GM12875 (cell line): ENCODE measurements around the gene ELOB.

Experiments used
- H3K4me3 ChIP-seq: one replicate; pipeline ENCODE4 v1.5.1; 2011; ENCODE audit warnings: low read depth, low read length, control low read depth
- TF ChIP-seq, protein P1 (sequence below): IDR thresholded peaks from 2 replicates; pipeline ENCODE4 v1.5.1; 2011; ENCODE audit warnings: low read depth, mild to moderate bottlenecking, control low read depth, inconsistent platforms, low read length, moderate library complexity, borderline replicate concordance; ENCODE audit not compliant: insufficient read depth

ELOB gene

DNA sequence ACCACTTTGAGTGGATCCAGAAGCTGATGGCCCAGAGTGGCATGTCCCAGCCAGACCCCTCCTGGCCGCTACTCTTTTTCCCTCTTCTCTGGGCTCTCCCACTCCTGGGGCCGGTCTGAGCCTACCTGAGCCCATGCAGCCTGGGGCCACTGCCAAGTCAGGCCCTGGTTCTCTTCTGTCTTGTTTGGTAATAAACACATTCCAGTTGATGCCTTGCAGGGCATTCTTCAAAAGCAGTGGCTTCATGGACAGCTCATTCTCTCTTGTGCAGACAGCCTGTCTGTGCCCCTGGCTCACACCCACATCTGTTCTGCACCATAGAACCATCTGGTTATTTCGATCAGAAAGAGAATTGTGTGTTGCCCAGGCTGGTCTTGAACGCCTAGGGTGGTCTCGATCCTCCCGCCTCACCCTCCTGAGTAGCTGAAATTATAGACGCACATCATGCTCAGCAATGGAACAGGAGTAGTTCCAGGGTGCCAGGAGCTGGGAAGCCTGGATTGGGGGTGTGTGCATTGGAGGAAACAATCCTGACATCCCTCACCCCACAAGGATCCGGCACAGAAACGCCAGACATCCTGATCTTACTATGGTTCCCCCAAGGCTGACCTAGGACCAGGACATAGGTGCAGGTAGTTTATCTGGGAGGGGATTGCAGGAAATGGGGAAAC, 44.5 kb upstream of the ELOB start:
- TF ChIP-seq, protein P1, sequence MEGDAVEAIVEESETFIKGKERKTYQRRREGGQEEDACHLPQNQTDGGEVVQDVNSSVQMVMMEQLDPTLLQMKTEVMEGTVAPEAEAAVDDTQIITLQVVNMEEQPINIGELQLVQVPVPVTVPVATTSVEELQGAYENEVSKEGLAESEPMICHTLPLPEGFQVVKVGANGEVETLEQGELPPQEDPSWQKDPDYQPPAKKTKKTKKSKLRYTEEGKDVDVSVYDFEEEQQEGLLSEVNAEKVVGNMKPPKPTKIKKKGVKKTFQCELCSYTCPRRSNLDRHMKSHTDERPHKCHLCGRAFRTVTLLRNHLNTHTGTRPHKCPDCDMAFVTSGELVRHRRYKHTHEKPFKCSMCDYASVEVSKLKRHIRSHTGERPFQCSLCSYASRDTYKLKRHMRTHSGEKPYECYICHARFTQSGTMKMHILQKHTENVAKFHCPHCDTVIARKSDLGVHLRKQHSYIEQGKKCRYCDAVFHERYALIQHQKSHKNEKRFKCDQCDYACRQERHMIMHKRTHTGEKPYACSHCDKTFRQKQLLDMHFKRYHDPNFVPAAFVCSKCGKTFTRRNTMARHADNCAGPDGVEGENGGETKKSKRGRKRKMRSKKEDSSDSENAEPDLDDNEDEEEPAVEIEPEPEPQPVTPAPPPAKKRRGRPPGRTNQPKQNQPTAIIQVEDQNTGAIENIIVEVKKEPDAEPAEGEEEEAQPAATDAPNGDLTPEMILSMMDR: no peak
- no peak overlapping the region for H3K4me3 ChIP-seq

DNA sequence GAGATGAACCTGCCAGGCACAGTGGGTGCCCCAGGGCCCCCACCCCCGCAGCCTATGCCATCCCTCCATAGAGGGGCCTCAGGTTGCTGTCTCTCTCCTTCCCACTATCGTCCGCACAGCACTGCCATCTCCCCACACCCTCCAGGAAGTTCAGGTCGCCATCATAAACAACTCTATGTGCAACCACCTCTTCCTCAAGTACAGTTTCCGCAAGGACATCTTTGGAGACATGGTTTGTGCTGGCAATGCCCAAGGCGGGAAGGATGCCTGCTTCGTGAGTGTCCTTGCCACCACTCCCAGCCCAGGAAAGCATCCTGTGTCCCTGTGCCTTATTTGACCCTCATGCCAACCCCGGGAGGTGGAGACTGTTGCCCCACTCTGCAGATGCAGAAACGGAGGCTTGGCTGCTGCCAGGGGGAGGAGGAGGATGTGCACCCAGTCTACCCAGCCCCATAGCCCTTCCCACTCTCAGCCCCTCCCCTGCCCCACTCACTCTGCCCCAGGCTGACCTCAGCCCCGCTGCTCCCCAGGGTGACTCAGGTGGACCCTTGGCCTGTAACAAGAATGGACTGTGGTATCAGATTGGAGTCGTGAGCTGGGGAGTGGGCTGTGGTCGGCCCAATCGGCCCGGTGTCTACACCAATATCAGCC, 43.9 kb upstream of the ELOB start:
- no peak overlapping the region for H3K4me3 ChIP-seq
- TF ChIP-seq, protein P1: no peak

DNA sequence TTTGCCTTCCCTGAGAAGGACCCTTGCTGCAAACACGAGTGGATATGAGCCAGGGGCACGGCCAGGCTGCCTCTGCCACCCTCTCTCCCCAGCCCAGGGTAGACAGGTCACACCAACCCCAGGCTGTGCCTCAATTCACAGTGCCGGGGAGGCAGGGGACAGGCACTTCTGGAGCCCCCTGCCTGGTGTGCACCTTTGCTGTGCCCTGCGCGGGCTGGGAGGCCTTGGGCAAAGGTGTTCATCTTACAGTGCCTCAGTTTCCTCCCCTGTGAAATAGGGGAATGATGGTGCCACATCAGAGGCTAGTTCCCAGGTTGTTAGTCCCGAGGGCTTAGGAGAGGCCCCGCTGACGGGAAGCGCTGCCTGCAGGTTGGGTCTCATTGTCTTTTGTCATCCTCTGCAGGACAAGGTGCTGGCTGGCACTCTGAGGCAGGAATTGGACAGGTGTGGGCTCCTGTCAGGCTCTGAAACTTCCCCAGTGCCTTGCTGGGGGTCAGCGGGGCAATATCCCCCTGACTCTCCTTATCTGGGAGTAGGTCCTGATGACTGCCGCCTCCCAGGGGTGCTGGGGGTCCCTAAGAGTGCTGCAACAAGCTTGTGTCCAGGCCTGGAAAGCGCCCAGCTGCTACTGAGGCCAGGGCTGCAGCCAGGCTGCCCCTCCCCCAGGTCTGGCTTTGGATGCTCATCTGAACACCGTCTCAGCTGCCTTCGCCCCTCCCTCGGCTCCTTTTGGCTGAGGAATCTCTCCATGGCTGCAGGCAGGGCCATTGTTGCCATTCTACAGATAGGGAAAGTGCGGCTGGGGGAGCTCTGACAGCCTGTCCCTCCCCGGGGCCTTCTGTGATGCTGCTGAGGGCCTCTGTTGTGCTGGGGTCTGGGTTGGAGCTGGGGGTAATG, 43.1 kb upstream of the ELOB start:
- TF ChIP-seq, protein P1: no peak
- no peak overlapping the region for H3K4me3 ChIP-seq

DNA sequence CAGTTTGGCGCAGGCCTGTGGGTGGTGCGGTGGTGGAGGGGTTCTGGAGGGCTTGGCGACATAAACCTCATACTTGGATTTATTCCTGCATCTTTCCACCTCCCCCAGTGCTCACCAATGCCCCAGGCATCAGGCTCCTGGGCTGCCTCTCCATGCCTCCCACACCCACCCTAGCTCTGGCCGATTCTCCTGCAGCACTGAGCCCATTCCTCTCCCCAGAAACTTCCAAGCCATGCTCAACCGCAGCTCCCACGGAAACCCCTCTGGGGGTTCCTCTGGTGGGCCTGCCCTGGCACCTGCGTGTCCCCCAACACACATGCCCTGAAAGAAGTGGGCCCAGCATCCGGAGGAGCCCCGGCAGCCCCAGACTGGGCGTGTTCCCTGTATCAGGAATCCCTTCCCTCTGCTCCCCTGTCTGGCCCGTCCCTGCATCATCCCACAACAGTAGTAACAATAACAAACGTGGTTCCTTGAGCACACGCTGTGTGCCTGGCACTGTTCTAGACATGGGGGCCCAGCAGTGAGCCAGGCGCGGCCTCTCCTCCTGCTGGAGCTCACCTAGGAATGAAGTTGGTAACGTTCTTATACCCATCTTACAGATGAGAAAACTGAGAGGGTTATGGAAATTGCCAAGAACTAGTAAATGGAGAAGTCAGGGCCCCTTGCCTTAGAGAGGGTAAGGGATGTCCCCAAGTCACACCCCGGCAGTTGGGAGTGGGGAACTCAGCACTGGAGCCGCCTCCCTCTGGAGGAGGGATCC, 42.3 kb upstream of the ELOB start:
- TF ChIP-seq, protein P1: no peak
- no peak overlapping the region for H3K4me3 ChIP-seq

DNA sequence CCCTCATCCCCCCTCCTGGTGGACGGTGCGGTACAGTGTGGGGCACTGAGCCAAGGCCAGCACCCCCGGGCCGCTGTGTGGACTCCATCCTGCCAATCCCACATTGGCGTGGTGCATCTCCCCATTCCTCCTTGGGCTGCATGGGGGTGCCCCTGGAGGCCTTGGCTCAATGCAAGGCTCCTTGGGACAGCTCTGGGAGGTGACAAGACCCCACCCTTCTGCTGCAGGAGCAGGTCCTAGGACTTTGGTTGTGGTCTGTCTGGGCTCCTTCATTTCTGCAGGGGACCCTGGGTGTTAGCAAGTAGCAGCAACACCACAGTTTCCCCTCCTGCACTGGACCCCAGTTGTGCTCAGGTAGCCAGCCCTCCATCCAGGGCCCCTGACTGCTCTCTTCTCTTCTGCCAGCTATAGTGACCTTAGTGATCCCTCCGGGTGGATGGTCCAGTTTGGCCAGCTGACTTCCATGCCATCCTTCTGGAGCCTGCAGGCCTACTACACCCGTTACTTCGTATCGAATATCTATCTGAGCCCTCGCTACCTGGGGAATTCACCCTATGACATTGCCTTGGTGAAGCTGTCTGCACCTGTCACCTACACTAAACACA, 41.3 kb upstream of the ELOB start:
- H3K4me3 ChIP-seq: no peak overlapping the region
- TF ChIP-seq, protein P1: no peak

DNA sequence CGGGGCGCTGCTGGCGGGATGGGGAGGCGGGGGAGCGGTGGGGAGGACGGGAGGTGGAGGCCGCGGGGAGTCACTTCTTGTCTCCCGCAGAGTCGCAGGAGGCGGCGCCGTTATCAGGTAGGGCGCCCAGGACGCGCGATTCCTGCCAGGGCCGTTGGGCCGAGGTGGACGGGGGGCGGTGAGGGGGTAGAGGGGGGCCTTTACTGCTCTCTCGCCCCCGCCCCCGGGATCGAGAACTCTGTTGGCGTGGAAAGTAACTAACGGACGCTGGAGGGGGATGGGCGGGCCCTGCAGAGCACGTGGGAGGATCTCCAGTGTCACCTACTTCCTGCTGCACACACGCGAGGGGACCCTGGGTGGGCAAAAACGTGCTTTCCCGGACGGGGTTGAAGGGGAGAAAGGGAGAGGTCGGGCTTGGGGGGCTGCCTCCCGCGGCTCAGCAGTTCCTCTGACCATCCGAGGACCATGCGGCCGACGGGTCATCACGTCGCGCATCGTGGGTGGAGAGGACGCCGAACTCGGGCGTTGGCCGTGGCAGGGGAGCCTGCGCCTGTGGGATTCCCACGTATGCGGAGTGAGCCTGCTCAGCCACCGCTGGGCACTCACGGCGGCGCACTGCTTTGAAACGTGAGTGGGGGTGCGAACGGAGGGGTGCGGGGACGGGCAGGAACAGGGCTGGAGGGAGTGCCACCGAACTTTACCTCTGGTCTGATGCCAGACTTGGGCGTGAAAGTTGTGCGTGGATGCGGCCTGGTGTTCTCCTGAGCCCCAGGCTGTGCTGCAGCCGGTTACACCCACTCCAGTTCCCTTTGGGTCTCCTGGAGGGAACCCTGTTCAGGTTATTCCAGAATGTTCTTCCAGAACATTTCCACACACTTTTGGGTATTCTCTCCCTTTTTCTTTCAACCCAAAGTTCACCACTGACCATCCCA, 40.5 kb upstream of the ELOB start:
- TF ChIP-seq, protein P1: no peak
- no peak overlapping the region for H3K4me3 ChIP-seq
